Activated T-cell treated with anti-CD3 and anti-CD28 coated beads, Interleukin-2, amount 50 U/mL, for 4 hours (primary cell): ENCODE results near the gene JPH2. TPM values are rescaled to one million over a fixed set of nuclear protein-coding genes. Genes with fewer than 3 reads are reported as not detected.

Experiments used
- ATAC-seq, 2 donors: fragments of 200-7000 bp; cut with Tn5 transposase; one replicate each; pipeline ENCODE4 v1.10.0; 2021
- DNase-seq: peaks from one replicate; pipeline ENCODE4 v3.0.0-alpha.2; 2020
- H3K27me3 Mint-ChIP-seq: one replicate; pipeline ENCODE4 v1.8.0; 2021; ENCODE audit warnings: low read depth, mixed read lengths
- H3K36me3 Mint-ChIP-seq: one replicate; pipeline ENCODE4 v1.8.0; 2022; ENCODE audit warnings: mixed read lengths; ENCODE audit not compliant: insufficient read depth
- H3K4me1 Mint-ChIP-seq: one replicate; pipeline ENCODE4 v1.8.0; 2021; ENCODE audit warnings: low read depth, mixed read lengths
- H3K4me3 Mint-ChIP-seq: one replicate; pipeline ENCODE4 v1.8.0; 2021; ENCODE audit warnings: mild to moderate bottlenecking, moderate library complexity, mixed read lengths
- H3K9me3 Mint-ChIP-seq: one replicate; pipeline ENCODE4 v1.8.0; 2021; ENCODE audit warnings: mixed read lengths
- total RNA-seq, 3 donors: library from RNA; stranded (reverse); gene quantifications; one replicate each; pipeline ENCODE4 v1.2.1, GENCODE V29; 2021

The JPH2 gene
- total RNA-seq, 3 donors from 2014 or later, result not detected

- H3K4me1 Mint-ChIP-seq, result peaks cover 31% of the 10 kb centered on the region
- DNase-seq, result no peak
- H3K36me3 Mint-ChIP-seq, result no peaks in the 10 kb centered on the region
- H3K4me3 Mint-ChIP-seq, result no peak overlapping the region
- H3K9me3 Mint-ChIP-seq, result no peaks in the 10 kb centered on the region
- H3K27me3 Mint-ChIP-seq, result no peaks in the 10 kb centered on the region
- no peak for ATAC-seq
Observed at GRCh38 chr20:44064501-44065400, 122.2 kb downstream of the JPH2 start.

Other genes starting within 250 kb of the JPH2 start
- gene OSER1, start 23.6 kb upstream of the JPH2 start, total RNA-seq, result 10 to 100 TPM; 17.9 to 19.7 (median 19.2) TPM
- gene GDAP1L1, start 60.1 kb upstream of the JPH2 start, total RNA-seq, result not detected
- 1 to 10 TPM; 1.7 to 2.1 (median 1.8) TPM for gene FITM2, start 124.0 kb upstream of the JPH2 start, total RNA-seq
- gene R3HDML, start 149.9 kb upstream of the JPH2 start, total RNA-seq, result not detected
- under 1 TPM; 0.11 to 0.27 (median 0.18) TPM for gene HNF4A, start 168.5 kb upstream of the JPH2 start, total RNA-seq